Fibroblast of the conjunctiva (primary cell): Measurements from ENCODE around the gene TOM1L2.

Experiments used
- DNase-seq: peaks from one replicate; pipeline ENCODE4 v3.0.0-alpha.2; 2010; ENCODE audit warnings: low read depth

Gene TOM1L2

GRCh38 chr17:17898673-17899072 is 73.5 kb downstream of the TOM1L2 start:
- no peak for DNase-seq

- no peak for DNase-seq
Measured at GRCh38 chr17:17897442-17897841, 74.8 kb downstream of the TOM1L2 start.

- DNase-seq = no peak
Measured at GRCh38 chr17:17896746-17897145, 75.5 kb downstream of the TOM1L2 start.

GRCh38 chr17:17893801-17894644 is 78.2 kb downstream of the TOM1L2 start:
- no peak for DNase-seq

GRCh38 chr17:17892731-17893130 is 79.5 kb downstream of the TOM1L2 start:
- DNase-seq = no peak

- no peak for DNase-seq
Measured at GRCh38 chr17:17892009-17892408, 80.2 kb downstream of the TOM1L2 start.

- peak; percentile 57 for DNase-seq
Measured at GRCh38 chr17:17890773-17891759, 81.1 kb downstream of the TOM1L2 start.

- DNase-seq = no peak
Measured at GRCh38 chr17:17889922-17890321, 82.3 kb downstream of the TOM1L2 start.

- no peak for DNase-seq
Measured at GRCh38 chr17:17888821-17889220, 83.4 kb downstream of the TOM1L2 start.

- DNase-seq = no peak
Measured at GRCh38 chr17:17888371-17888770, 83.8 kb downstream of the TOM1L2 start.

- DNase-seq = no peak
Measured at GRCh38 chr17:17887752-17888304, 84.4 kb downstream of the TOM1L2 start.

GRCh38 chr17:17886726-17887125 is 85.5 kb downstream of the TOM1L2 start:
- no peak for DNase-seq

- no peak for DNase-seq
Measured at GRCh38 chr17:17886226-17886625, 86.0 kb downstream of the TOM1L2 start.

- DNase-seq = no peak
Measured at GRCh38 chr17:17884391-17885357, 87.5 kb downstream of the TOM1L2 start.

- DNase-seq = no peak
Measured at GRCh38 chr17:17883801-17884200, 88.4 kb downstream of the TOM1L2 start.

- no peak for DNase-seq
Measured at GRCh38 chr17:17882082-17882581, 90.1 kb downstream of the TOM1L2 start.

- DNase-seq = no peak
Measured at GRCh38 chr17:17880577-17881196, 91.5 kb downstream of the TOM1L2 start.

GRCh38 chr17:17877529-17878358 is 94.5 kb downstream of the TOM1L2 start:
- peak; percentile 77 for DNase-seq

GRCh38 chr17:17876959-17877528 is 95.2 kb downstream of the TOM1L2 start:
- DNase-seq = no peak
